ENCODE measurements around the gene XRCC4. TPM values are rescaled to one million over a fixed set of nuclear protein-coding genes. Genes with fewer than 3 reads are reported as not detected.

XRCC4 gene
- total and polyA plus RNA-seq, 9 donors: 1.5 to 4.7 (median 3.2) TPM

DNA sequence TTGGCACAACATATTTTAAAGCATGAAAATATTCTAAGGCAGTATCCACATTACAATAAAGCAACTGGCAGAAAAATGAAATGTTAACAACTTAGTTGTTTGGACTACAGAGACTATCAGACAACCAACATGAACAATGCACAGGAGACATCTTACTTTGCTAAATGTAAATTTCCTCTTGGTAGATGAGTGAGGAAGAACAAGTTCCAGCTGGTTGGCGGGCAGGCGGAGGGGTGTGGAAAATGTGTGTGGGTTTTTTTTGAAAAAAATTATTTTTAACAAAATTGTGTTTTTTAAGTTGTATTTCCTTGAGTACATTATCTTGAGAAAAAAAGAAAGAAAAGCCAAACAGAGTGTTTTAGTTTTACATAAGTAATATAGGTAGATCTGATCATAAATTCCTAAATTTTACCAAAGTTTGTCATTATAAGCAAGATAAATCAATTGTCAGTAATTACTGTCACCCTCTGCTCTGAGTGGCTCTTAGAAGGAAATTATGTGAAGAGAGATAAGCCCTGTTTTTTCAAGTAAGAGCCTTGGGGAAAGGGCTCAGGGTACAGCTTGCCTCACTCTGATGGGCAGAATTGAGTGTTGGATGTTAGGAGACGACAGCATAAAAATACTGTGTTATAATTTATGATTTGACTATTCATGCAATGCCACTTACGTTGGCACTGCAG, 42.7 kb upstream of the XRCC4 start:
- no peak for DNase-seq
- no peak overlapping the region for H3K27ac ChIP-seq
- H3K9me3 ChIP-seq: no peaks in the 10 kb centered on the region
- intact Hi-C loops (cut with DNase I): no loop called here
- H3K36me3 ChIP-seq: no peaks in the 10 kb centered on the region
- no peak overlapping the region for H3K4me3 ChIP-seq
- no peaks in the 10 kb centered on the region for H3K27me3 ChIP-seq
- TF ChIP-seq POLR2A (IDR thresholded peaks at IDR 0.05): no peak
- no peak for TF ChIP-seq EP300 (IDR thresholded peaks at IDR 0.05)
- TF ChIP-seq CTCF (IDR thresholded peaks at IDR 0.05): no peak
- WGBS, 3 donors: 91 to 93% (median 92%) methylated on average over 4 of the region's 4 CpGs
- no peaks in the 10 kb centered on the region for H3K4me1 ChIP-seq (ENCODE audit: insufficient read depth)

DNA sequence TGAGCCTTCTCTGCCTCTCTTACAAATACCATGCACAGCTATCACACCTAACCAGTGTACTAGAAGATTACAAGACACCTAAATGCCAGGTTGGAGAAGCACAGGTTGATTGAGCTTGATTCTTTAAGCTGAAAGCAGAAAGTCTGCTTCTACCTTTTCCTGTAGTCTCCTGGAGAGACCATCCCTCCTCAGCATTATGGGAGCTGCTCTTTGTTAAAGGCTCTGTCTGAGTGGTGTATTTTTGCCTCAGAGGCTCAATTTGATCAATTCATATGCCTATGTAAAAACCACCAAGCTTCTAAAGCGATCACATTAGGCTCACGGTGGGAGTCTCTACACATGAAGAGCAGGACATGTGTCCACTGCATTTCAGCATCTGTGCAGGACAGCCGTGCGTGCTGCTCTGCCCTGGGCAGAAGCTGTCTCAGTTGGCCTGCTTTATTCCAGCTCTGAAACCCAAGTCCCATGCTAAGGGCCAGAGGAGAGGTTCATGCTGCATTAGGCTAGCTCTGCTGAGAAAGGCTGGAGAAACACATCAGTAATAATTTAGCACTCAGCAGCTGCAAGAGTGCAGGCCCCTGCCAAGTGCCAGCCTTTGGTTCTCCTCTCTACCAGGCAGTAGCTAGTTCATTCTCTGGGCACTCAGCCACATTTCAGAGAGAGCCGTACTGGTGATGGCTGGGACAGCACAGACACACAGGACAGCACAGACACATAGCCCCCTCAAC, 41.8 kb upstream of the XRCC4 start:
- intact Hi-C loops (cut with DNase I): no loop called here
- H3K27ac ChIP-seq: no peak overlapping the region
- H3K36me3 ChIP-seq: no peaks in the 10 kb centered on the region
- DNase-seq: no peak
- H3K4me3 ChIP-seq: no peak overlapping the region
- 82 to 86% (median 86%) methylated on average over 5 of the region's 5 CpGs for WGBS, 3 donors
- no peaks in the 10 kb centered on the region for H3K9me3 ChIP-seq
- no peaks in the 10 kb centered on the region for H3K4me1 ChIP-seq (ENCODE audit: insufficient read depth)
- no peaks in the 10 kb centered on the region for H3K27me3 ChIP-seq
- TF ChIP-seq EP300 (IDR thresholded peaks at IDR 0.05): no peak
- TF ChIP-seq CTCF (IDR thresholded peaks at IDR 0.05): no peak
- no peak for TF ChIP-seq POLR2A (IDR thresholded peaks at IDR 0.05)

DNA sequence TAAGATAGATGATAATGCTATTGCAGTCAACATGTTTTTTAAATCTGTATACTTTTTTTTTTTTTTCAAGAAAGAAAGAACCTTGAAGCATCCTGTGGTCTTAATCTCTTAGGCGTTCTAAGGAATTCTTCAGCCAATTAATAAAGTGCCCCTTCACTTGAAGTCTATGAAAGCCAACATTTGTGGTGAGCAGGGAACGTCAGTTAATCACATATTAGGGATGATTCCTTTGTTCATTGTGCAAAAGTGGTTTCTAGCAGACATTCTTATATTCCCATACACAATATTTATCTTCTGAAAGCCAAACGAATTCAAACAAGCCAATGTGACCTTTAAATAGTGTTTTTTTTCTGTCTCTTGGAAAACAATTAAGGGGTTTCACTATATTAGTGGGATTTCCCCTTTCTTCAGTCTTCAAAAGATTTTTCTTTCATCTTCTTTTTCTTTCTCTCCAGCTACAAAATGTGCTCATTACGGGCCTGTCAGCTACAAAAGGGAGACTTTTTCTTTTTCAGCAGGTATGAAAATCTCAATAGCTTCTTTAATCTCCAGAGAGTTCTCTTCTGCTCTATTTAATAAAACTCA, 40.3 kb upstream of the XRCC4 start:
- Histone ChIP-seq H3K4me1 (ENCODE audit: insufficient read depth) (no peaks in the 10 kb centered on the region), H3K4me3 (no peak overlapping the region), H3K27me3 (no peaks in the 10 kb centered on the region), H3K9me3 (no peaks in the 10 kb centered on the region), H3K36me3 (no peaks in the 10 kb centered on the region), H3K27ac (no peak overlapping the region)
- intact Hi-C loops (cut with DNase I): no loop called here
- WGBS, 3 donors: 17 to 24% (median 17%) methylated on average over 4 of the region's 4 CpGs
- TF ChIP-seq POLR2A (IDR thresholded peaks at IDR 0.05) (no peak), CTCF (IDR thresholded peaks at IDR 0.05) (no peak), EP300 (IDR thresholded peaks at IDR 0.05) (no peak)
- no peak for DNase-seq

- H3K27me3 ChIP-seq: no peaks in the 10 kb centered on the region
- no peaks in the 10 kb centered on the region for H3K36me3 ChIP-seq
- H3K4me1 ChIP-seq (ENCODE audit: insufficient read depth): no peaks in the 10 kb centered on the region
- no peaks in the 10 kb centered on the region for H3K9me3 ChIP-seq
- intact Hi-C loops (cut with DNase I): no loop called here
- no peak for DNase-seq
- 93 to 98% (median 94%) methylated on average over 3 of the region's 3 CpGs for WGBS, 3 donors
- TF ChIP-seq EP300 (IDR thresholded peaks at IDR 0.05) (no peak), POLR2A (IDR thresholded peaks at IDR 0.05) (no peak), CTCF (IDR thresholded peaks at IDR 0.05) (no peak)
- no peak overlapping the region for H3K4me3 ChIP-seq
- H3K27ac ChIP-seq: no peak overlapping the region
Measured at GRCh38 chr5:83038924-83039323, 38.4 kb upstream of the XRCC4 start.
